ENCODE results near the gene DHX30. TPM values are rescaled to one million over a fixed set of nuclear protein-coding genes. Genes with fewer than 3 reads are reported as not detected.

Gene DHX30
- total RNA-seq, 1 experiment from 2014 or later: 75.4 TPM

GRCh38 chr3:47849186-47849698 is 46.3 kb downstream of the DHX30 start:
- CTCF ChIA-PET: interaction anchor here (0.8 to 1.7 kb wide), 2 partner anchors 18 to 302 kb away, joined by 3 to 5 read pairs; no protein-coding TSS in a partner anchor
- Mint-ChIP-seq H3K27ac (ENCODE audit: unreplicated experiment) (peak overlapping the region; percentile 75), H3K4me1 (ENCODE audit: low read depth, unreplicated experiment) (no peaks in the 10 kb centered on the region), H3K4me3 (ENCODE audit: low read depth, unreplicated experiment) (no peak overlapping the region), H3K27me3 (ENCODE audit: unreplicated experiment) (no peaks in the 10 kb centered on the region), H3K9me3 (ENCODE audit: low read depth, unreplicated experiment) (no peaks in the 10 kb centered on the region), H3K36me3 (ENCODE audit: insufficient read depth, unreplicated experiment) (peaks cover 80% of the 10 kb centered on the region)
- BruUV-seq (replicated peaks): TSS peak; percentile 17
- no peak for DNase-seq
- no peak for TF ChIP-seq CTCF (IDR thresholded peaks at IDR 0.05; ENCODE audit: unreplicated experiment)
- intact Hi-C loops (cut with micrococcal nuclease; ENCODE audit: unreplicated experiment): no loop called here

GRCh38 chr3:47849699-47850563 is 47.0 kb downstream of the DHX30 start:
- CTCF ChIA-PET: interaction anchor here (0.8 to 1.7 kb wide), 2 partner anchors 17 to 302 kb away, joined by 3 to 5 read pairs; no protein-coding TSS in a partner anchor
- intact Hi-C loops (cut with micrococcal nuclease; ENCODE audit: unreplicated experiment): no loop called here
- peaks cover 80% of the 10 kb centered on the region for H3K36me3 Mint-ChIP-seq (ENCODE audit: insufficient read depth, unreplicated experiment)

GRCh38 chr3:47850564-47851410 is 47.8 kb downstream of the DHX30 start:
- CTCF ChIA-PET: interaction anchor here (1.7 kb wide), 1 partner anchor 301 kb away, joined by 5 read pairs; no protein-coding TSS in a partner anchor
- TF ChIP-seq CTCF (IDR thresholded peaks at IDR 0.05; ENCODE audit: unreplicated experiment): no peak
- no peak for DNase-seq
- intact Hi-C loops (cut with micrococcal nuclease; ENCODE audit: unreplicated experiment): no loop called here
- no peaks in the 10 kb centered on the region for H3K4me1 Mint-ChIP-seq (ENCODE audit: low read depth, unreplicated experiment)
- no peaks in the 10 kb centered on the region for H3K9me3 Mint-ChIP-seq (ENCODE audit: low read depth, unreplicated experiment)
- no peaks in the 10 kb centered on the region for H3K27me3 Mint-ChIP-seq (ENCODE audit: unreplicated experiment)
- H3K4me3 Mint-ChIP-seq (ENCODE audit: low read depth, unreplicated experiment): no peak overlapping the region
- H3K36me3 Mint-ChIP-seq (ENCODE audit: insufficient read depth, unreplicated experiment): peaks cover 78% of the 10 kb centered on the region
- H3K27ac Mint-ChIP-seq (ENCODE audit: unreplicated experiment): peak overlapping the region; percentile 83
- BruUV-seq (replicated peaks): no TSS peak

More at GRCh38 chr3:47849699-47850563, 47.0 kb downstream of the DHX30 start:
- BruUV-seq (replicated peaks): no TSS peak
- Mint-ChIP-seq H3K27me3 (ENCODE audit: unreplicated experiment) (no peaks in the 10 kb centered on the region), H3K9me3 (ENCODE audit: low read depth, unreplicated experiment) (no peaks in the 10 kb centered on the region), H3K4me3 (ENCODE audit: low read depth, unreplicated experiment) (no peak overlapping the region), H3K4me1 (ENCODE audit: low read depth, unreplicated experiment) (no peaks in the 10 kb centered on the region), H3K27ac (ENCODE audit: unreplicated experiment) (peak overlapping the region; percentile 83)
- peak; percentile 24 for DNase-seq
- peak; percentile 23 for TF ChIP-seq CTCF (IDR thresholded peaks at IDR 0.05; ENCODE audit: unreplicated experiment)

GRCh38 chr3:47851888-47852603 is 49.1 kb downstream of the DHX30 start:
- no peaks in the 10 kb centered on the region for H3K27me3 Mint-ChIP-seq (ENCODE audit: unreplicated experiment)
- TF ChIP-seq CTCF (IDR thresholded peaks at IDR 0.05; ENCODE audit: unreplicated experiment): no peak
- peak overlapping the region; percentile 18 for H3K27ac Mint-ChIP-seq (ENCODE audit: unreplicated experiment)
- DNase-seq: no peak
- intact Hi-C loops (cut with micrococcal nuclease; ENCODE audit: unreplicated experiment): no loop called here
- no peaks in the 10 kb centered on the region for H3K9me3 Mint-ChIP-seq (ENCODE audit: low read depth, unreplicated experiment)
- H3K4me1 Mint-ChIP-seq (ENCODE audit: low read depth, unreplicated experiment): no peaks in the 10 kb centered on the region
- H3K4me3 Mint-ChIP-seq (ENCODE audit: low read depth, unreplicated experiment): no peak overlapping the region
- peaks cover 71% of the 10 kb centered on the region for H3K36me3 Mint-ChIP-seq (ENCODE audit: insufficient read depth, unreplicated experiment)
- no TSS peak for BruUV-seq (replicated peaks)
- CTCF ChIA-PET: no interaction called here

Data from Calu3 (cell line).